MM.1S (cell line): ENCODE measurements around the gene CPAMD8.

Experiments used
- DNase-seq: peaks from one replicate; pipeline ENCODE4 v3.0.0-alpha.2; 2015
- H2AFZ ChIP-seq: fragments of 300-600 bp; sonication (generic); 2 replicates; pipeline ENCODE4 v1.6.0; 2016; ENCODE audit warnings: antibody characterized with exemption, low read length
- H3F3A ChIP-seq: fragments of 300-600 bp; sonication (generic); 2 replicates; pipeline ENCODE4 v1.6.1; 2016; ENCODE audit warnings: mild to moderate bottlenecking, antibody characterized with exemption, low read length, moderate library complexity, mixed read lengths; ENCODE audit not compliant: insufficient read depth
- H3K27ac ChIP-seq: fragments of 300-600 bp; sonication (generic); 2 replicates; pipeline ENCODE4 v1.5.1; 2016; ENCODE audit warnings: mild to moderate bottlenecking, low read length
- H3K27me3 ChIP-seq: fragments of 300-600 bp; sonication (generic); replicated peaks from 2 replicates; pipeline ENCODE4 v1.6.0; 2016; ENCODE audit warnings: low read length; ENCODE audit not compliant: insufficient read depth
- H3K36me3 ChIP-seq: fragments of 300-600 bp; sonication (generic); replicated peaks from 2 replicates; pipeline ENCODE4 v1.6.1; 2016; ENCODE audit warnings: mild to moderate bottlenecking, low read length, mixed read lengths; ENCODE audit not compliant: insufficient read depth
- H3K4me1 ChIP-seq: fragments of 300-600 bp; sonication (generic); 2 replicates; pipeline ENCODE4 v1.6.1; 2016; ENCODE audit warnings: low read length, mixed read lengths
- H3K4me2 ChIP-seq: fragments of 300-600 bp; sonication (generic); 2 replicates; pipeline ENCODE4 v1.6.0; 2016; ENCODE audit warnings: low read depth, low read length
- H3K4me3 ChIP-seq: fragments of 300-600 bp; sonication (generic); 2 replicates; pipeline ENCODE4 v1.5.1; 2016; ENCODE audit warnings: low read length, mixed read lengths
- H3K79me2 ChIP-seq: fragments of 300-600 bp; sonication (generic); 2 replicates; pipeline ENCODE4 v1.6.1; 2016; ENCODE audit warnings: mixed run types, low read length, mixed read lengths
- H3K9ac ChIP-seq: fragments of 300-600 bp; sonication (generic); 2 replicates; pipeline ENCODE4 v1.6.1; 2016; ENCODE audit warnings: low read length, mixed read lengths
- H3K9me2 ChIP-seq: fragments of 300-600 bp; sonication (generic); replicated peaks from 2 replicates; pipeline ENCODE4 v1.6.1; 2016; ENCODE audit warnings: mild to moderate bottlenecking, low read length, mixed read lengths; ENCODE audit not compliant: insufficient read depth
- H3K9me3 ChIP-seq: fragments of 300-600 bp; sonication (generic); replicated peaks from 2 replicates; pipeline ENCODE4 v1.6.1; 2016; ENCODE audit warnings: mild to moderate bottlenecking, low read length, mixed read lengths; ENCODE audit not compliant: insufficient read depth
- H4K20me1 ChIP-seq: fragments of 300-600 bp; sonication (generic); 2 replicates; pipeline ENCODE4 v1.6.1; 2016; ENCODE audit warnings: mild to moderate bottlenecking, low read length, moderate library complexity, mixed read lengths; ENCODE audit not compliant: insufficient read depth
- CTCF ChIP-seq: fragments of 300-600 bp; sonication (generic); IDR thresholded peaks from 2 replicates; pipeline ENCODE4 v1.5.1; 2016; ENCODE audit warnings: antibody characterized with exemption, low read length, mixed read lengths
- EZH2 ChIP-seq: fragments of 300-600 bp; sonication (generic); optimal IDR thresholded peaks from 2 replicates; pipeline ENCODE3; 2017; ENCODE audit warnings: low read depth, mild to moderate bottlenecking, antibody characterized with exemption, low read length, mixed read lengths
- EZH2phosphoT487 ChIP-seq: fragments of 300-600 bp; sonication (generic); IDR thresholded peaks from 2 replicates; pipeline ENCODE4 v1.6.1; 2018; ENCODE audit warnings: antibody characterized with exemption, low read length

The CPAMD8 gene

GRCh38 chr19:16849168-16849567 is 177.4 kb downstream of the CPAMD8 start:
- H3K27ac ChIP-seq = no peak overlapping the region

GRCh38 chr19:16847430-16847829 is 179.2 kb downstream of the CPAMD8 start:
- Histone ChIP-seq H3K4me3 (no peak overlapping the region), H3K9me3 (no peaks in the 10 kb centered on the region), H4K20me1 (no peaks in the 10 kb centered on the region), H3K4me1 (no peaks in the 10 kb centered on the region), H3K79me2 (no peaks in the 10 kb centered on the region), H3K4me2 (no peak overlapping the region), H3K9me2 (no peaks in the 10 kb centered on the region), H3K27ac (no peak overlapping the region), H3F3A (no peaks in the 10 kb centered on the region), H3K9ac (no peak overlapping the region), H3K27me3 (no peaks in the 10 kb centered on the region), H2AFZ (no peak overlapping the region), H3K36me3 (no peaks in the 10 kb centered on the region)
- no peak for DNase-seq
- TF ChIP-seq EZH2 = no peak
- no peak for TF ChIP-seq CTCF
- TF ChIP-seq EZH2phosphoT487 = no peak

More at GRCh38 chr19:16849168-16849567, 177.4 kb downstream of the CPAMD8 start:
- Histone ChIP-seq H2AFZ (no peak overlapping the region), H3K9ac (no peak overlapping the region), H3F3A (no peaks in the 10 kb centered on the region), H3K4me2 (no peak overlapping the region), H3K4me3 (no peak overlapping the region), H3K4me1 (no peaks in the 10 kb centered on the region), H3K36me3 (no peaks in the 10 kb centered on the region), H3K9me2 (no peaks in the 10 kb centered on the region), H4K20me1 (no peaks in the 10 kb centered on the region), H3K27me3 (no peaks in the 10 kb centered on the region), H3K9me3 (no peaks in the 10 kb centered on the region), H3K79me2 (no peaks in the 10 kb centered on the region)
- TF ChIP-seq EZH2phosphoT487 = no peak
- no peak for DNase-seq

GRCh38 chr19:16846901-16847300 is 179.7 kb downstream of the CPAMD8 start:
- Histone ChIP-seq H3K4me1 (no peaks in the 10 kb centered on the region), H3K9me3 (no peaks in the 10 kb centered on the region), H3F3A (no peaks in the 10 kb centered on the region), H3K27me3 (no peaks in the 10 kb centered on the region), H3K9ac (no peak overlapping the region), H3K4me3 (no peak overlapping the region), H3K4me2 (no peak overlapping the region), H3K36me3 (no peaks in the 10 kb centered on the region), H4K20me1 (no peaks in the 10 kb centered on the region), H3K79me2 (no peaks in the 10 kb centered on the region), H3K9me2 (no peaks in the 10 kb centered on the region), H3K27ac (no peak overlapping the region), H2AFZ (no peak overlapping the region)
- DNase-seq = no peak
- TF ChIP-seq EZH2 (no peak), EZH2phosphoT487 (no peak), CTCF (no peak)
